ENCODE results near the gene ITPRIP. TPM values are rescaled to one million over a fixed set of nuclear protein-coding genes. Genes with fewer than 3 reads are reported as not detected.
A peak's percentile ranks its signal among the peaks of the same experiment; 100 is the strongest.

The ITPRIP gene
- total RNA-seq, 1 donor from 2014 or later = 37.0 TPM

- Histone ChIP-seq H3K4me1 (peaks cover 53% of the 10 kb centered on the region), H3K9me3 (no peaks in the 10 kb centered on the region), H3K4me3 (peak overlapping the region; percentile 7), H3K27me3 (ENCODE audit: low read depth) (no peaks in the 10 kb centered on the region), H3K36me3 (no peaks in the 10 kb centered on the region), H3K27ac (peak overlapping the region; percentile 38)
- TF ChIP-seq CTCF (IDR thresholded peaks at IDR 0.05) = no peak
- no peak for DNase-seq
- peak in 1 of 2 donors; percentile 34 for ATAC-seq
- intact Hi-C loops (cut with DNase I) = loop anchor here (5.0 kb wide), 1 partner anchor 60 kb away; no protein-coding TSS in a partner anchor
Observed at GRCh38 chr10:104351919-104352318, 13.7 kb upstream of the ITPRIP start.

- no peak overlapping the region for H3K4me3 ChIP-seq
- TF ChIP-seq CTCF (IDR thresholded peaks at IDR 0.05) = no peak
- ATAC-seq (peak; percentile 11 to 19), DNase-seq (no peak)
- H3K36me3 ChIP-seq = no peaks in the 10 kb centered on the region
- H3K4me1 ChIP-seq = peaks cover 53% of the 10 kb centered on the region
- no peaks in the 10 kb centered on the region for H3K27me3 ChIP-seq (ENCODE audit: low read depth)
- intact Hi-C loops (cut with DNase I) = loop anchor here (5.0 kb wide), 1 partner anchor 59 kb away; no protein-coding TSS in a partner anchor
- H3K27ac ChIP-seq = peak overlapping the region; percentile 74
- H3K9me3 ChIP-seq = no peaks in the 10 kb centered on the region
Observed at GRCh38 chr10:104351061-104351702, 12.9 kb upstream of the ITPRIP start.

GRCh38 chr10:104350127-104350635, 11.9 kb upstream of the ITPRIP start:
- ATAC-seq (peak; percentile 71 to 84), DNase-seq (no peak)
- Histone ChIP-seq H3K36me3 (no peaks in the 10 kb centered on the region), H3K27me3 (ENCODE audit: low read depth) (no peaks in the 10 kb centered on the region), H3K4me1 (peaks cover 53% of the 10 kb centered on the region), H3K27ac (peak overlapping the region; percentile 74), H3K9me3 (no peaks in the 10 kb centered on the region), H3K4me3 (peak overlapping the region; percentile 22)
- peak; percentile 64 for TF ChIP-seq CTCF (IDR thresholded peaks at IDR 0.05)
- intact Hi-C loops (cut with DNase I) = loop anchor here (5.0 kb wide), 1 partner anchor 58 kb away; no protein-coding TSS in a partner anchor

- no peak for TF ChIP-seq CTCF (IDR thresholded peaks at IDR 0.05)
- no peaks in the 10 kb centered on the region for H3K9me3 ChIP-seq
- peak; percentile 71 to 75 for ATAC-seq
- DNase-seq = no peak
- no peaks in the 10 kb centered on the region for H3K36me3 ChIP-seq
- H3K27me3 ChIP-seq (ENCODE audit: low read depth) = no peaks in the 10 kb centered on the region
- peak overlapping the region; percentile 74 for H3K27ac ChIP-seq
- intact Hi-C loops (cut with DNase I) = loop anchor here (5.0 kb wide), 1 partner anchor 57 kb away; no protein-coding TSS in a partner anchor
- H3K4me3 ChIP-seq = peak overlapping the region; percentile 22
- H3K4me1 ChIP-seq = peaks cover 53% of the 10 kb centered on the region
Observed at GRCh38 chr10:104349623-104350126, 11.4 kb upstream of the ITPRIP start.

GRCh38 chr10:104348601-104349000, 10.3 kb upstream of the ITPRIP start:
- Histone ChIP-seq H3K4me3 (no peak overlapping the region), H3K27me3 (ENCODE audit: low read depth) (no peaks in the 10 kb centered on the region), H3K27ac (peak overlapping the region; percentile 74), H3K4me1 (peaks cover 47% of the 10 kb centered on the region), H3K36me3 (no peaks in the 10 kb centered on the region), H3K9me3 (no peaks in the 10 kb centered on the region)
- intact Hi-C loops (cut with DNase I) = no loop called here
- DNase-seq (no peak), ATAC-seq (peak in 1 of 2 donors; percentile 1)
- TF ChIP-seq CTCF (IDR thresholded peaks at IDR 0.05) = no peak
